ENCODE measurements around the gene CASP10. TPM values are rescaled to one million over a fixed set of nuclear protein-coding genes. Genes with fewer than 3 reads are reported as not detected.

The CASP10 gene
- total and polyA plus RNA-seq, 2 of the 8 experiments (the other 6 are each of a cell fraction or from before 2014, with no cell fraction given): 2.3 to 4.0 TPM

DNA sequence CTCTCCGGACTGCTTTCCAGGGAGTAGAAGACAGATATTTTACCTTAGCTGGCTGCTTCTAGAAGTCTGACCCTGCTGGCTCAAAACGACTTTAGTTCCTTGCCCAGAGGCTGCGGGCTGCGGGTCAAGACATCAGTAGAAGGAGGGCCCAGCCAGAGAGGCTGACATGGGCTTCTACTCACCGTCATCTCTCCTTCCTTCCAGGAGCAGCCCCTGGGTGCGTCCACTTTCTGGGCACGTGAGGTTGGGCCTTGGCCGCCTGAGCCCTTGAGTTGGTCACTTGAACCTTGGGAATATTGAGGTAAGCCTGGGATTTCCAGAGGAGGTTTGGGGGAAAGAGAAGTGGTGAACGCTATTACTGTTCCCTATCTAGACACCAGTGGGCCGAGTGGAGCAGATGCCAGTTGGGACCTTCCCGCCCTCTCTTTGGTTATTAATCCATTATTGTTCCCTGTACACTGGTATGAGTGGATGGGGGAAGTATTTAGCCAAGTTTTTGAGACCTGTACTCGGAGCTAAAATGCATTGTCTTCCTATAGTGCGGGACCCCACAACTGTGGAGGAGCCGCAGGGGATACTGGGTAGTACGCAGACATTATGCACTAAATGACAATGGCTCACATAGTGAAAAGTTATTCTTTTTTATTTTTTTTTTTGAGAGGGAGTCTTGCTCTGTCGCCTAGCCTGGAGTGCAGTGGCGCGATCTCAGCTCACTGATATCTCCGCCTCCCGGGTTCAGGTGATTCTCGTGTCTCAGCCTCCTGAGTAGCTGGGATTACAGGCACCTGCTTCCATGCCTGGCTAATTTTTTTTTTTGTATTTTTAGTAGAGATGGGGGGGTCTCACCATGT lies 51.1 kb downstream of the CASP10 start:
- no peaks in the 10 kb centered on the region for H3K36me3 ChIP-seq (ENCODE audit: control insufficient read depth in 2 of 4, insufficient read depth in 4 of 4, low read length in 3 of 4)
- H2AK5ac ChIP-seq (ENCODE audit: low read depth, low read length): no peak overlapping the region
- H3K56ac ChIP-seq (replicated peaks; ENCODE audit: insufficient read length, low read depth, low read length): no peak overlapping the region
- peak overlapping the region in 3 of 4 experiments; percentile 7 to 48 (median 20); a peak in 4 of 8 replicates for H3K4me3 ChIP-seq (ENCODE audit: extremely low read depth in 1 of 4, insufficient read depth in 2 of 4, low read depth in 3 of 4, low read length in 4 of 4)
- peak in 1 of 2 experiments; percentile 45 for DNase-seq (ENCODE audit: low read depth in 1 of 2, low spot score in 2 of 2)
- H2BK5ac ChIP-seq (ENCODE audit: low read depth, low read length): peak overlapping the region; percentile 7; the same call in 1 of the 2 replicates
- peak overlapping the region; percentile 51 to 65 for H3K4me2 ChIP-seq (ENCODE audit: insufficient read depth in 1 of 2, low read depth in 2 of 2, low read length in 2 of 2)
- no peak overlapping the region for H4K5ac ChIP-seq (ENCODE audit: insufficient read length, low read depth, low read length)
- no peaks in the 10 kb centered on the region for H3K79me2 ChIP-seq (ENCODE audit: control insufficient read depth in 1 of 2, insufficient read depth in 2 of 2, low read length in 2 of 2)
- H2BK15ac ChIP-seq (ENCODE audit: low read length): no peak overlapping the region
- H3K14ac ChIP-seq (ENCODE audit: insufficient read length): no peak overlapping the region
- no peak overlapping the region for H3K27ac ChIP-seq (ENCODE audit: low read depth, low read length)
- H3K4me1 ChIP-seq (replicated peaks in 1 of 4; ENCODE audit: control insufficient read depth in 3 of 4, insufficient read depth in 4 of 4, low read length in 3 of 4): no peaks in the 10 kb centered on the region; a peak in 1 of 7 replicates
- no peaks in the 10 kb centered on the region for H3K27me3 ChIP-seq (replicated peaks in 1 of 4; ENCODE audit: control insufficient read depth in 3 of 4, extremely low read depth in 1 of 4, insufficient read depth in 3 of 4, low read length in 3 of 4)
- H3K4ac ChIP-seq (replicated peaks; ENCODE audit: insufficient read length, low read depth, low read length): no peak overlapping the region
- H4K20me1 ChIP-seq (replicated peaks in 1 of 2; ENCODE audit: control insufficient read depth in 1 of 2, insufficient read depth in 2 of 2, low read length in 2 of 2): no peaks in the 10 kb centered on the region
- ChIA-PET POLR2A (ENCODE audit: partially characterized antibody) (interaction anchor here (0.6 to 0.7 kb wide), 2 partner anchors 29 to 217 kb away, joined by 3 read pairs; no protein-coding TSS in a partner anchor), CTCF (ENCODE audit: partially characterized antibody) (interaction anchor here (0.6 to 3.3 kb wide), 13 partner anchors 12 to 413 kb away, joined by 3 to 42 read pairs (median 5); partner anchors contain the start of genes CASP10 and PPIL3)
- H3K79me1 ChIP-seq (ENCODE audit: low read depth, low read length): no peaks in the 10 kb centered on the region
- H2BK20ac ChIP-seq (ENCODE audit: low read length): no peak overlapping the region
- H3K23me2 ChIP-seq (ENCODE audit: low read depth, low read length): no peaks in the 10 kb centered on the region; the same call in 1 of the 2 replicates
- 90% methylated on average over 21 of the region's 21 CpGs; no CpG with 5 or more reads in 1 of the 2 experiments for WGBS, 2 experiments (ENCODE audit: extremely low coverage in 1 of 2, insufficient coverage in 1 of 2, insufficient read length in 1 of 2, insufficient replicate concordance in 2 of 2, low coverage in 1 of 2, low lambda C conversion rate in 2 of 2, missing lambda C conversion rate in 1 of 2)
- H3K23ac ChIP-seq (ENCODE audit: insufficient read length): no peak overlapping the region
- H3K9me3 ChIP-seq (ENCODE audit: insufficient read depth in 2 of 2, low read depth in 1 of 2, low read length in 1 of 2): no peaks in the 10 kb centered on the region
- H4K8ac ChIP-seq (ENCODE audit: extremely low read depth, insufficient read depth, low read length): no peak overlapping the region
- no peak overlapping the region for H2BK120ac ChIP-seq (replicated peaks; ENCODE audit: low read depth, low read length)
- no peak overlapping the region for H2BK12ac ChIP-seq (ENCODE audit: low read depth, low read length)
- H4K91ac ChIP-seq (replicated peaks; ENCODE audit: insufficient read length, low read length): no peak overlapping the region
- no peak overlapping the region for H3K18ac ChIP-seq (ENCODE audit: extremely low read depth, low read length)
- no peak overlapping the region for H3K9ac ChIP-seq (replicated peaks in 1 of 4; ENCODE audit: extremely low read depth in 1 of 4, low read depth in 3 of 4, low read length in 3 of 4)
- H2AFZ ChIP-seq (ENCODE audit: low read length): peak overlapping the region; percentile 55; the same call in 1 of the 2 replicates
- no peak for FAIRE-seq
- no peak for TF ChIP-seq BCL11A (IDR thresholded peaks at IDR 0.05; ENCODE audit: low read depth in 2 of 2, low read length in 2 of 2)
- no peak for TF ChIP-seq CHD2 (IDR thresholded peaks at IDR 0.05; ENCODE audit: low read length)
- TF ChIP-seq HDAC6 (IDR thresholded peaks at IDR 0.05; ENCODE audit: low read depth, low read length): no peak
- TF ChIP-seq, protein P1, sequence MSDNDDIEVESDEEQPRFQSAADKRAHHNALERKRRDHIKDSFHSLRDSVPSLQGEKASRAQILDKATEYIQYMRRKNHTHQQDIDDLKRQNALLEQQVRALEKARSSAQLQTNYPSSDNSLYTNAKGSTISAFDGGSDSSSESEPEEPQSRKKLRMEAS (IDR thresholded peaks at IDR 0.05): no peak
- no peak for TF ChIP-seq SIN3A (conservative IDR thresholded peaks at IDR 0.05 in 1 of 2, IDR thresholded peaks at IDR 0.05 in 1 of 2; ENCODE audit: low read depth in 1 of 2, low read length in 2 of 2)
- no peak for TF ChIP-seq SIRT6 (IDR thresholded peaks at IDR 0.05; ENCODE audit: low read length)
- no peak for TF ChIP-seq TCF12 (IDR thresholded peaks at IDR 0.05; ENCODE audit: low read depth, low read length)
- TF ChIP-seq RXRA (IDR thresholded peaks at IDR 0.05; ENCODE audit: insufficient read depth, low read depth, low read length): no peak
- TF ChIP-seq, protein P2, sequence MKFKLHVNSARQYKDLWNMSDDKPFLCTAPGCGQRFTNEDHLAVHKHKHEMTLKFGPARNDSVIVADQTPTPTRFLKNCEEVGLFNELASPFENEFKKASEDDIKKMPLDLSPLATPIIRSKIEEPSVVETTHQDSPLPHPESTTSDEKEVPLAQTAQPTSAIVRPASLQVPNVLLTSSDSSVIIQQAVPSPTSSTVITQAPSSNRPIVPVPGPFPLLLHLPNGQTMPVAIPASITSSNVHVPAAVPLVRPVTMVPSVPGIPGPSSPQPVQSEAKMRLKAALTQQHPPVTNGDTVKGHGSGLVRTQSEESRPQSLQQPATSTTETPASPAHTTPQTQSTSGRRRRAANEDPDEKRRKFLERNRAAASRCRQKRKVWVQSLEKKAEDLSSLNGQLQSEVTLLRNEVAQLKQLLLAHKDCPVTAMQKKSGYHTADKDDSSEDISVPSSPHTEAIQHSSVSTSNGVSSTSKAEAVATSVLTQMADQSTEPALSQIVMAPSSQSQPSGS (IDR thresholded peaks at IDR 0.05; ENCODE audit: low read length): no peak
- no peak for TF ChIP-seq RBBP5 (IDR thresholded peaks at IDR 0.05; ENCODE audit: borderline replicate concordance, low read depth, low read length)

Data from H1 (cell line).